Colonic mucosa (tissue), 4 donors: Measurements from ENCODE around the gene PASK. TPM values are rescaled to one million over a fixed set of nuclear protein-coding genes. Genes with fewer than 3 reads are reported as not detected.

Source experiments
- DNase-seq: peaks from one replicate; pipeline ENCODE4 v3.0.0-alpha.2; 2020
- H3K27ac ChIP-seq: fragments of 200-600 bp; one replicate; pipeline ENCODE4 v1.8.0; 2021
- H3K27me3 ChIP-seq: fragments of 200-600 bp; one replicate; pipeline ENCODE4 v1.8.0; 2021
- H3K36me3 ChIP-seq: fragments of 200-600 bp; one replicate; pipeline ENCODE4 v1.8.0; 2021
- H3K4me1 ChIP-seq: fragments of 200-600 bp; one replicate; pipeline ENCODE4 v1.8.0; 2021; ENCODE audit warnings: mild to moderate bottlenecking
- H3K4me3 ChIP-seq: fragments of 200-600 bp; one replicate; pipeline ENCODE4 v1.8.0; 2021
- H3K9ac ChIP-seq, 2 donors: one replicate each; pipeline ENCODE4 v1.7.0; 2013; ENCODE audit warnings: control low read depth in 2 of 2, low read depth in 2 of 2, low read length in 2 of 2
- H3K9me3 ChIP-seq: fragments of 200-600 bp; one replicate; pipeline ENCODE4 v1.8.0; 2021
- CTCF ChIP-seq: fragments of 200-600 bp; IDR thresholded peaks from one replicate; pipeline ENCODE4 v1.8.0; 2022; ENCODE audit warnings: antibody characterized with exemption, mild to moderate bottlenecking
- intact Hi-C: fragments of 100-400 bp; cut with DNase I; formaldehyde crosslinking; loops from one replicate; pipeline ENCODE4 v1.14.1; 2022
- total RNA-seq, 2 donors: library from RNA; stranded (reverse); fragmentation: NEBNext Ultra II Directional in 1 of 2; extraction: Animal tissue kit (Norgen Biotek cat#: 25700) in 1 of 2; gene quantifications; one replicate each; pipeline ENCODE4 v1.2.1, GENCODE V29; 2021
- donor health status: healthy.
- donor health status: DM: no; HTN: no; CAD: no.
- donor health status: DM: no; HTN: no; CAD: no.

The PASK gene
- total RNA-seq, 2 donors from 2014 or later: 5.6 to 39.2 TPM

- Histone ChIP-seq H3K9ac (no peak overlapping the region), H3K9me3 (no peaks in the 10 kb centered on the region), H3K27me3 (no peaks in the 10 kb centered on the region), H3K4me3 (no peak overlapping the region), H3K4me1 (peaks cover 3% of the 10 kb centered on the region), H3K36me3 (no peaks in the 10 kb centered on the region), H3K27ac (no peak overlapping the region)
- no peak for DNase-seq
- no peak for TF ChIP-seq CTCF
- intact Hi-C loops: no loop called here
Measured at GRCh38 chr2:241082341-241083090, 66.8 kb downstream of the PASK start.

DNA sequence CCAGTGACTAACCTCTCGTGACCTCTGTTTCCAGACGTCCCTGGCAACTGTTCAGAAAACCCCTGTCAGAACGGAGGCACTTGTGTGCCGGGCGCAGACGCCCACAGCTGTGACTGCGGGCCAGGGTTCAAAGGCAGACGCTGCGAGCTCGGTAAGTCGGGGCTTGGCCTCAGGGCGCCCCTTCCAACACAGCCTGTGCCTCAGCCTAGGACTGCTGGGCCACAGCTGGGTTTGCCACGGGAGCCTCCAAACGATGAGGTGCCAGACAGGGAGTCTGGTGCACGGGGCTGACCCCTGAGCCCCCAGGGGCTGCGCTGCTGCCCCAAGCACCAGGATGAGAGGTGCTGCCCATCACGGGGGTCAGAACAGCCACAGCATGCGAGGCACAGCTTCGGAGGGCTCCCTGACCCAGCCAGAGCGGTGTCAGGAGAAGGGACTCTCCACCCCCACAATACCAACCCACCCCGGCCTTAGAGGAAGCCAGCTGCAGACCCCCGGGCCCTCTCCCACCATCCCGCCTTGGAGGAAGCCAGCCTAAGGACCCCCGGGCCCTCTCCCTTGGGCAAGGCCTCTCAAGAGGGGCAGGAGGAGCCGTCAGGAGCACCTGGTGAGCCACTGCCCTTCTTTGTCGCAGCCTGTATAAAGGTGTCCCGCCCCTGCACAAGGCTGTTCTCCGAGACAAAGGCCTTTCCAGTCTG, 67.5 kb downstream of the PASK start:
- Histone ChIP-seq H3K4me3 (no peak overlapping the region), H3K36me3 (no peaks in the 10 kb centered on the region), H3K27ac (no peak overlapping the region), H3K9ac (no peak overlapping the region), H3K27me3 (no peaks in the 10 kb centered on the region), H3K4me1 (peaks cover 3% of the 10 kb centered on the region), H3K9me3 (no peaks in the 10 kb centered on the region)
- DNase-seq: no peak
- no peak for TF ChIP-seq CTCF
- intact Hi-C loops: no loop called here

- Histone ChIP-seq H3K9ac (no peak overlapping the region), H3K27ac (no peak overlapping the region)
Measured at GRCh38 chr2:241081190-241081642, 68.1 kb downstream of the PASK start.

DNA sequence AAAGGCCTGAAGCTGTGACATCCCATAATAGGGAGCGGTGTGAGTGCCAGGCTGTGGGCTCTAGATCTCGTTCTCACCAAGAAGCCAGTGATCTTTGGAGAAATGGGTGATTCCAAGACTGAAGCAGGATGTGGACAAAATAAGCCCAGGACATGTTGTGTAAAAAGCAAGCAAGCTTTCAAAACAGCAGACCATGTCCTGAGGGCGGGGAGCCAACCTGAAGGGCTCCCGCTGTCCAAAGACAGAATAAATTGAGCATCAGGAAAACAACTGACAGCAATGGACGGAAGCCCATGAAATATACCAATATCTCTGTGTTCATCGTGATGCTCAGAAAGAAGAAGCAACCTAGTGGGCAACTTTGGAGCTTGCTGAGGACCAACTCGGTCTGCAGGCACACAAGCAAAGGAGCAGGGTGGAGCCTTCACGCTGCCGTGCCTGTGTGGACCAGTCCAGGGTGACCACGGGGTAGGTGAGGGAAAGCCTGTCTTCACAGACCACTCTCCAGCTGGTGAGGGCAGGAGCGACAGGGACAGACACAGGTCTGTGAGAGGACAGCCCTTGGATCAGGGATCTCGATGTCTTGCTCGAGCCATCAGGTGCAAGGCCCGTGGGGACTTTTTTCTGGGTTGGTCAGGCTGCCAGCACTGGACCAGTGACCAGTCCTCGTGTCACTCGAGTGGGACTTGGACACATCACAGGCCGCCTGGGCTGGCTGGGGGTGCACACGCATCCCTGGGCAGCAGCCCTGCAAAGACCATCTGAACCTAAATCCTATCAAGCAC, 68.7 kb downstream of the PASK start:
- intact Hi-C loops: no loop called here
- no peak overlapping the region for H3K9ac ChIP-seq
- peaks cover 3% of the 10 kb centered on the region for H3K4me1 ChIP-seq
- H3K27me3 ChIP-seq: no peaks in the 10 kb centered on the region
- H3K9me3 ChIP-seq: no peaks in the 10 kb centered on the region
- TF ChIP-seq CTCF: no peak
- no peak for DNase-seq
- H3K27ac ChIP-seq: no peak overlapping the region
- H3K36me3 ChIP-seq: no peaks in the 10 kb centered on the region
- H3K4me3 ChIP-seq: no peak overlapping the region

More at GRCh38 chr2:241081190-241081642, 68.1 kb downstream of the PASK start:
- H3K4me1 ChIP-seq: peaks cover 3% of the 10 kb centered on the region
- H3K4me3 ChIP-seq: no peak overlapping the region
- no peak for DNase-seq
- intact Hi-C loops: no loop called here
- H3K36me3 ChIP-seq: no peaks in the 10 kb centered on the region
- no peaks in the 10 kb centered on the region for H3K27me3 ChIP-seq
- no peak for TF ChIP-seq CTCF
- no peaks in the 10 kb centered on the region for H3K9me3 ChIP-seq

DNA sequence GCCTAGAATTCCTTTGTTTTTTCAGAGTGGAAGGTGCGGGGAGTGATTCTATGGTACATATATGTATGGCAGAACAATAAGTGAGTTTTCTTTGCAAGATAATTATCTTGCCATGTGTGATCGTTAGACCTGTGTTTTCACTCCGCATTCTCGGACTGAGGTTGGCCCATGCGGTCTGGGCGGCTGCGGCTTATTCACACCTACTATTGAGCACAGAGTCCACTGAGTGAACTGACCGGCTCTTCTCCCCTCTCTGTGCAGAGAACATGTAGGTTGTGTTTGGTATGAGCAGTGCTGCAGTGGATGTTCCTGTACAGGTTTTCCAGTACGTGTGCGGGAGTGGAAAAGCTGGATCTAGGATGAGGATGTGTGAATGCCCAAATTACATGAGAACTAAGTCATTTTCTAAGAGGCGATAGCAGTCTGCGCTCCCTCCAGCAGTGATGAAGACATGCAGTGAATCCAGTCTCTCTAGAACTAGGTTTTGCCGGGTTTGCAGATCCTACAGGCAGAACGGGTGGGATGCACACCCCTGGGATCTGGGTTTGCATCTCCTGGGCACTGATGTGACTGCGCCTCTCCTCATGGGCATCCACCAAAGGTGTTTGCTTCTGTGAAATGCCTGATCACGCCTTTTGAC, 74.3 kb downstream of the PASK start:
- no peak overlapping the region for H3K9ac ChIP-seq
- no peak overlapping the region for H3K4me3 ChIP-seq
- H3K9me3 ChIP-seq: no peaks in the 10 kb centered on the region
- no peaks in the 10 kb centered on the region for H3K4me1 ChIP-seq
- no peaks in the 10 kb centered on the region for H3K27me3 ChIP-seq
- intact Hi-C loops: no loop called here
- H3K27ac ChIP-seq: no peak overlapping the region
- DNase-seq: no peak
- H3K36me3 ChIP-seq: no peaks in the 10 kb centered on the region
- TF ChIP-seq CTCF: no peak
